HG03378 (cell line): ENCODE results near the gene CDH15.
"Not testable (repeated sequence)": the region's sequence is repeated elsewhere in the genome, so short reads cannot be mapped to it uniquely, and the experiment has no call there.

ENCODE experiments used
- ATAC-seq: cut with Tn5 transposase; IDR thresholded peaks from one replicate; pipeline ENCODE4 v1.9.1; 2021; ENCODE audit warnings: mild to moderate bottlenecking, moderate library complexity; ENCODE audit not compliant: unreplicated experiment

CDH15 gene

DNA sequence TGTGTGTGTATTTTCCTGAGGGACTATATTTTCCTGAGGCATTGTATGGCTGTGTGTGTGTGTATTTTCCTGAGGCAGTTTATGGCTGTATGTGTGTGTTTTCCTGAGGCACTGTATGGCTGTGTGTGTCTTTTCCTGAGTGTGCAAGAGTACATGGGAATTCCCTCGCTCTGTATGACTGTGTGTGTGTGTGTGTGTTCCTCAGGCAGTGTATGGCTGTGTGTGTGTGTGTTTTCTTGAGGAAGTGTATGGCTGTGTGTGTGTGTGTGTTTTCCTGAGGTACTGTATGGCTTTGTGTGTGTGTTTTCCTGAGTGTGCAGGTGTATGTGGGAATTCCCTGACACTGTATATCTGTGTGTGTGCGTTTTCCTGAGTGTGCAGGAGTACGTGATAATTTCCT, 50.1 kb downstream of the CDH15 start:
- ATAC-seq, result no peak

DNA sequence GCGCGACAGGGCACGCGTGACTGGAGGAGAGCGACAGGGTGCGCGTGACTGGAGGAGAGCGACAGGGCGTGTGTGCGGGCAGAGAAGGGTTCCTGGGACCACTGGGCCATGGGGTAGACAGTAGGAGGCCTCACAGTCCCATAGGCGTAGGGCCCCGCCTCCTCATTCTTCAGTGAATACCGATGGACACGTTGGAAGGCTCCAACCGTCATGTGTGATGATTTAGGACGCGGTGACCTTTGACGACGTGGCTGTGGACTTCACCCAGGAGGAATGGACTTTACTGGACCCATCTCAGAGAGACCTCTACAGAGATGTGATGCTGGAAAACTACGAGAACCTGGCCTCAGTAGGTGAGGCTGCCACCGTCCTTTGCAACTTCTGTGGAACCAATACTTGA, 51.4 kb downstream of the CDH15 start:
- ATAC-seq, result no peak

DNA sequence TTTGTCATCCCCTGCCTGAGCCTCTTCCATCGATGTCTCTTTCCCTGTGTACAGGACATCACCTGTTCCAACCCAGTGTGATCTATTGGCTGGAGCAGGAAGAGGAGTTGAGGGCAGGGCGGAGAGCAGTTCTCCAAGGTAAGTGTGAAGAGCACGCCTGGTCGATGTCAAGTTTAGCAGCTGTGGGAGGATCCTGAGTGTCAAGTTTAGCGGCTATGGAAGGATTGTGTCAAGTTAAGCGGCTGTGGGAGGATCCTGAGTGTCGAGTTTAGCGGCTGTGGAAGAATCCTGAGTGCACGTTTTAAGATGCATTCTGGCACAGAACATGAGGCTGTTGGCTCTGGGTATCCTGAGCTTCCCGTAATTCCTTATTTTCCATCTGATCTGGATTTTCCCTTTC, 53.1 kb downstream of the CDH15 start:
- ATAC-seq, result no peak

DNA sequence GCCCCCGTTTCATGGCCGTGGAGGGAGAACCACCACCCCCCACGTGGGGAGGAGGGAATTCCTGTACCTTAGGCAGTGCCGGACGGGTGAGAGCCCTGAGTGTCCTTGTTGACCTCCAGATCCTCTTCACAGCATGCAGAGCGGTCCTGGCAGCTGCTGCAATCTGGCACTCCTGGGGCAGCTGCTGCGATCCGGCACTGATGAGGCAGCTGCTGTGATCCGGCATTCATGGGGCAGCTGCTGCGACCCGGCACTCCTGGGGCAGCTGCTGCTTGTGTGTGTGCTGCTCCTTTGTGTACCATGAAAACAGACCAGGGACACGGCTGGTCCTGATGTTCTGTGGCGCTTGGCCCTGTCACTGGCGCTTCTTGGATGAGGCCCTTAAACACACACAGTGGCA, 58.7 kb downstream of the CDH15 start:
- ATAC-seq, result no peak

DNA sequence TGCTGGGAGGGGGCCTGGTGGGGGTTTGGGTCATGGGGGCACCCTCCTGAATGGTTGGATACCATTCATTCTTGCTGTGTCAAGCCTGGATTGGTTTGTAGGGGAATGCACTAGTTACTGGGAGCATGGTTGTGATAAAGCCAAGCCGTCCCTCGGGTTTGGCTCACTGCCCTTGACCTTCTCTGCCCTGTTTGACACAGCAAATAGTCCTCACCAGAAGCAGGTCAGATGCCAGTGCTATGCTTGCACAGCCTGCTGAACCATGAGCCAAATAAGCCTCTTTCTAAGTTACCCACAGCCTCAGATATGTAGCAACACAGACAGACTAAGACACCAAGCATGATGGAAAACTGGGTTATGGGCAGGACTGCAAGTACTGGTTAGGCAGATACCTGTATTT, 60.6 kb downstream of the CDH15 start:
- ATAC-seq, result no peak

DNA sequence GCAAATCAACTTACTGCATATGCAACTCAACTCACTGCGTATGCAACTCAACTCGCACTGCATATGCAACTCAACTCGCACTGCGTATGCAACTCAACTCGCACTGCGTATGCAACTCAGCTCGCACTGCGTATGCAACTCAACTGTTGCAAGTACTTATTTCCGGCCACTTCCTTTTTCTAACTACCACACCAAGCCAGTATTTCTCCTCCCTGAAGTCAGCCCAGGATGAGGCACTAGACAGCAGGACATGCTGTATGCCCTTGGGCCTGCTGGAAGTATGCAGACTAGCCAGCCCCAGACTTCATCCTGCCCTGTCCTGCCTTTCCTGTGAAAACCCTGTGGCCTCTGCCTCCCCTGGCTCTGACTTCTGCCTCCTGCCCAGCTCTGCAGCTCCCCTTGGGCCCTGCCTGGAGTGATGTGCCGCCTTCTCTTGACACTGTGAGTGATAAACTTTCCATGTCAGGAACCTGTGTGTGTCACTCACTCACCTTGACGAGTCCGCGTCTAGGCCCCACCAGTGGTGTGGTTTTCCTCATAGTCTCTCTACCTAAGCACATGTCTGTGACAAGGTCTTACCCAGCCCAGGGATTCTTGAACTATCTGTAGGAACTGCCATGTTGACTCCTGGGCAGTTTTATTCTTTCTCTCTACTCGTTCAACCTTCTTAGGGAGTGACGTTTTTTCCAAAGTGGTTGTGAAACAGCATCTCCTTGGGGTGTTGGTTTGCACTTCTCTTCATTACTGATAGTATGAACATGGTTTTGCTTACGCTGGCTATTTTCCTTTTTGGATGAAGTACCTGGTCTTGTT, 62.3 kb downstream of the CDH15 start:
- ATAC-seq, result no peak

DNA sequence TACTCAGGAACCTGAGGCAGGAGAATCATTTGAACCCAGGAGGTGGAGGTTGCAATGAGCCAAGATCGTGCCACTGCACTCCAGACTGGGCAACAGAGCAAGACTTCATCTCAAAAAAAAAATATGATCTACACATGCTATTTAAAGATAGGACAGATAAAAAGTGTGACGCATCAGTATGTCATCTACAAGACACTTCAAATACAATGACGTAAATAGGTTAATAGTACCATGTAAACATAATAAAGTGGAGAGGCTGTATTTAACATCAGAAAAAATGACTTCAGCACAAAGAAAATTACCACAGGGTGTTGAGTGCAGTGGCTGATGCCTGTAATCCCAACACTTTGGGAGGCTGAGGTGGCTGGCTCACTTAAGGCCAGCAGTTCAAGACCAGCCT, 66.2 kb downstream of the CDH15 start:
- no peak for ATAC-seq

DNA sequence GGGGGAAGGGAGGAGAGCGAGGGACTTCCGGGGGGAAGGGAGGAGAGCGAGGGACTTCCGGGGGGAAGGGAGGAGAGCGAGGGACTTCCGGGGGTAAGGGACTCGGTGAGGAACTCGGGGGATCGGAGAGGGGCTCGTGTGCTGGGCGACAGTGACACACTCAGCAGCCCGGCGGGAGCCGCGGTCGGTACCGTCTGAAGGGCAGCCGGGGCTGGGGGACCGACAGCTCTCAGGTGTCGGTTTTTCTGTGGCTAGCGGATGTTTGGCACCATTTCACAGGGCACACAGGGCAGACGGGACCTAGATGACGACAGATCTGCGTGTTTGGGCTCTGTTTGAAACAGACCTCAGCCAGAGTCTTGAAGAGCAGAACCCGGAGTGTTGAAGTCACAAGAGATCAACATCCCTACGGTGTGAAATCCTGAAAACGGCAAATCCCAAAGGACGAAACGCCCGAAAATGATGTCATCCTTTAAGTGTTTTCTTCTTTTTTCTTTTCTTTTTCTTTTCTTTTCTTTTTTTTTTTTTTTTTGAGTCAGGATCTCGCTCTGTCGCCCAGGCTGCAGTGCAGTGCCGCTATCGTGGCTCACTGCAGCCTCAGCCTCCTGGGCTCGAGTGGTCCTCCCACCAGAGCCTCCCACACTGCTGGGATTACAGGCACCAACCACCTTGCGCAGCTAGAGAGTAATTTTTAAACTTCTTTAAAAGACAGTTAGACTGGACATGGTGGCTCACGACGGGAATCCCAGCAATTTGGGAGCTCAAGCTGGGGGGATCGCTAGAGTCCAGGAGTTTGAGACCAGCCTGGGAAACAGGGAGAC, 69.8 kb downstream of the CDH15 start:
- peak; percentile 49 for ATAC-seq

DNA sequence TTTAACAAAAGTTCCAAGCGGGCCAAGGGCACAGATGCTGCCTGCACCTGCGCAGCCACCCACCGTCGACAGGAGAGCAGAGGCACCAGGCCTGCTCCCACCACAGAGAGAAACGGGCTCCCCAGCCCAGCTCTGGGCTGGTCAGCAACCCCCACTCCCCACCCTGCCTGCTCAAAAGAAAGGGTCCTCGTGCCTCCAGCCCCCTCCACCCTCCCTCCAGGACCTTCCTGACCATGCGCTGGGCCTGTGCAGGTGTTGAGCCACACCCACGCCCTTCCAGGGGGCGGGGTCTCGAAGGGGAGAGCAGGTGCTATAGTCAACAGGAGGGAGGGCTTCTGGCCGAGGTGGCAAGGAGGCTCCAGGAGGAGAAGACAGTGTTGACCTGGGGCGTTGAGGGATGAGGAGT, 71.2 kb downstream of the CDH15 start:
- no peak for ATAC-seq

DNA sequence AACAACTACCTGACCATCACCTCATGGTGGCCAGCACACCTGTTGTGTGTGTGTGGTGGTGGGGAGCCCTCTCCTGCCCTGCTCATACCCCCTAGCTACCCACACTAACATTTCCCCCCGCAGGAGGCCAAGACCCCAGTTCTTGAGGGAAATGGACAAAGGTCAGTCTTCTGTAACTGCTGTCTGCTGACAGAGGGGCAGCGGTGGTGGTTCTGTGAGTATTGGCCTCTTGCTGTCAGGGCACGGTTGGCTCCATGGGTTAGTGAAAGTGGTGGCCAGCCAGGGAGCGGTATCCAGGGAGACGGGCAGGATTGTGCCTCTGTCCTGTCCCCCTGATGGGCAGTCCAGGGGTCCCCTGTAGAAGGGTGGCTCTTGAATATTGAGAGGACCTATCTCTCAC, 72.1 kb downstream of the CDH15 start:
- no peak for ATAC-seq

DNA sequence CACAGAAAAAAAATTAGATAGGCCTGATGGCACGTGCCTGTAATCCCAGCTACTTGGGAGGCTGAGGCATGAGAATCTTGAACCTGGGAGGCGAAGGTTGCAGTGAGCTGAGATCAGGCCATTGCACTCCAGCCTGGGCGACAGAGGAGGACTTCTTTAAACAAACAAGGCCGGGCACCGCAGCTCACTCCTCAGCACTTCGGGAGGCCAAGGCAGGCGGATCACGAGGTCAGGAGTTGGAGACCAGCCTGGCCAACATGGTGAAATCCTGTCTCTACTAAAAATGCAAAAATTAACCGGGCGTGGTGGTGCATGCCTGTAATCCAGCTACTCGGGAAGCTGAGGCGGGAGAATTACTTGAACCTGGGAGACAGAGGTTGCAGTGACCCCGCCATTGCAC, 72.7 kb downstream of the CDH15 start:
- not testable (repeated sequence) for ATAC-seq

DNA sequence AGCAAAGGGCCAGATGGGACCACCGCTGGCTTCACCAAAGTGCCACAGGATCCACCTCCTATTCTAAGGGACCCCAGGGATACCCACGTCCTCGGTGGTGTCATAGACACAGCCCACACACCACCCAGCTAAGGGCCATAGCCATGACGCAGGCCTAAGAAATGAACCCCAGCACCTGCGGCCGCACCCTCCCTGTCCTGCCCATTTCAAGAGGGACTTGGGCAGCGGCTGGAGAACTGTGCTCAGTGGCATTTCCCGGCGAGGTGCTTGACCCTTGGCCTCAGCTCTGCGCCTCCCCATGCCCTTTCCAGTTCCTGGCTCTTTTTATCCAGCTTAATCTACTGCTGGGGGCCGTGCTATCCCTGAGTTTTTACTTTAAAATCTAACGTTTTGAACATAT, 73.2 kb downstream of the CDH15 start:
- ATAC-seq, result no peak
